Measurements from ENCODE around the gene CFAP46.

The CFAP46 gene

GRCh38 chr10:132879408-132880127, 62.8 kb downstream of the CFAP46 start:
- DNase-seq = no peak

DNA sequence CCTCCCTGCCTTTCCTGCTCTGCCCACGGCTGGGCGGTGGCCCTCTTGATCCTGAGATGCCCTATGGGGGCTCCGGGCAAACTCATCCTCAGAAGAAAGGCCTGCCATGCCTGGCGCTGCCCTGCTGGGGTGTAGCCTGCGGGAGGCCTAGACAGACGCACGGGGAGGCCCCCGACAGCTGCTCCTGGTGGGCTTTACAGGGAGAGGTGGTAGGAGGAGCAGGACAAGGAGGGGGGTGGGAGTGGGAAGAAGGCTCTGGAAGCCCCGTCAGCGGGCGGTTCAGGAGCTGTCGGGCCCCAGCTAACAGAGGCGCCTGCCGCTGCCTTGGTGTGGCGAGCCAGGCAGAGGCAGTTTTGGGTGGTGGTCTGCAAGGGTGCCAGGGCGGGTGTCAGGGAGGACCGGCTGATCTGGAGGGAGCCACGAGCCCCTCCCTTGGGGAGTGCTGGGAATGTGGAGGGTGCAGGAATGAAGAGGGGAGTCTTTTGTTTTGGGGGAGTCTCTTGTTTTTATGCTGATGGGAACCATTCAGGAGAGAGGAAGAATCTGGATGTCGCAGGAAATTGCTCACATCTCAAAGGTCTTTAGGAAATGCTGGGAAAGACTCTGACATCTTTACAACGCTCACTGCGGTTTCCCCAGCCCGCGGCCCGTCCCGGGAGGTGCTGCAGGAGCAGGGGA, 63.5 kb downstream of the CFAP46 start:
- DNase-seq = no peak

- DNase-seq = no peak
These were observed 64.2 kb downstream of the CFAP46 start for GRCh38 chr10:132878091-132878729.

DNA sequence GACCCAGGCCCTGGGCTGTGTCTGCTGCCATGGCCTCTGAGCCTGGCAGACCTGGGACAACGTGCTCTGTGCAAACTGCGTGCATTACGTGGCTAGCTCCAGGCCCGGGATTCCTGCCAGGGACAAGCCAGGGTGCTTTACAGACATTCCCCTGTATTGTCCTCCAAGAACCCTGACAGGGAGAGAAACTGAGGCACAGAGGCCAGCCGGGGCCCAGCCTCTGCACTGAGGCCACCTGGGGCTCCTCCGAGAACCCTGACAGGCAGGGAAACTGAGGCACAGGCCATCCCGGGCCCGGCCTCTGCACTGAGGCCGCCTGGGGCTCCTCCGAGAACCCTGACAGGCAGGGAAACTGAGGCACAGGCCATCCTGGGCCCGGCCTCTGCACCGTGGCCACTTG, 64.9 kb downstream of the CFAP46 start:
- no peak for DNase-seq

- no peak for DNase-seq
These were observed 65.4 kb downstream of the CFAP46 start for GRCh38 chr10:132876993-132877431.

DNA sequence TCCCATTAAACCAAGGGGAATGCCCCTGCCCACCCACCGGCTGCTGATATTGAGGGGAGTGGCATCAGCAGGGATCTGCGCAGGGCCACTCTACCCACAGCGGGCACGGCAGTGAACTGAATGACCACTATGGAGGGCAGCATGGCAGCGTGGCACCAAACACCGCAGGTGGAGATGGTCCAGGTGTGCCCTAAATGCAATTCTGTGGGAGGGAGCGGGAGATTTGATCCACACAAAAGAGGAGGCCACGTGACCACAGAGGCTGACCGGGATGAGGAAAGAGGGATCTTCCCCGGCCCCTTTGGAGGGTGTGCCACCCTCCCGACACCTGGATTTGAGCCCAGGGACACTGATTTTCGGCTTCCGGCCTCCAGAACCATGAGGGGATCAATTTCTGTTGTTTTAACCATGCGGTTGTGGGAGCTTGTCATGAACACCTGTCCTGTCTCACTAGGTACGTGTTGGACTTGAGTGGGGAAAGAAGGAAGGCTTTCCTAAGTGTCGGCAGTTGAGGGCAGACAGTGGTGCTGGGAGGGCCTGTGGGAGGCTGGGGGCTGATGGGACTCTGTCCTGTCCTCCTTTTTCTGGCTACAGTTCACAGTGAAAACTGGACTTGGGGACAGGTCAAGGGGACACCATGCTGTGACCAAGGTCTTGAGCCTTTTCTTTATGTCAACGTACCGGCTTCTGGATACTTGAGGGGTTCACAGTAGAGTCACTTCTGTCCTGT, 66.1 kb downstream of the CFAP46 start:
- DNase-seq = no peak

- DNase-seq = no peak
These were observed 66.9 kb downstream of the CFAP46 start for GRCh38 chr10:132875435-132875834.

DNA sequence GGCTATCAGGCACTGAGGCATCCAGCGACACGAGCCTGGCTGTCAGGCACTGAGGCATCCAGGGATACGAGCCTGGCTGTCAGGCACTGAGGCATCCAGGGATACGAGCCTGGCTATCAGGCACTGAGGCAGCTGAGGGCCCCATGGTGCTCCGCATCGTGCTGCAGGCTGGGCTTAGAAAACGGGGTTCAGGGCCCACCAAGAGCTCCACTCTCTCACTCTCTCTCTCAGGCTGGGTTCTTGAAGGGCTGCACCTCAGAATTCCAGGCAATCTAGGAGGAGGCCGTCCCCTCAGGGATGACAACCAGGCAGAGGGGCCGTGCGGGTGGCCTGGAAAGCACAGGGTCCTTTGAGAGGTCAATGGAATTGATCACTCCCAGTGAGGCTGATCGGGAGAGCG, 69.0 kb downstream of the CFAP46 start:
- DNase-seq = no peak

DNA sequence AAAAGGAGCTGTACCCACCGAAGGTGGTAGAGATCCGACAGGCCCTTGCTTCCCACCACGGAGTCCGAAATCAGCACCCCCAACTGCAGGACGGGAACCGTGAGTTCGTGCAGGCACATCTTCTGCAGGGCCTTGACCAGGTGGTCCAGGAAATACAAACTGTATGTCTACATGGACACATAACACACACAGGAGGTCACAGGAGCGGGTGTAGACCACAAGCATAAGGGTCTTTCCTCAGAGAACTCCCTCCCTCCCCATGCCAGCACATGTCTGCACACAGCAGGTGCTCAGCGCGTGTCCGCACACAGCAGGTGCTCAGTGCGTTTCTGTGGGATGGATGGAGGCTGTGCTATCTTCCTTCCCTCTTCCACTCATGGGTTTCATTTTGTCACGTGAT, 69.7 kb downstream of the CFAP46 start:
- no peak for DNase-seq

DNA sequence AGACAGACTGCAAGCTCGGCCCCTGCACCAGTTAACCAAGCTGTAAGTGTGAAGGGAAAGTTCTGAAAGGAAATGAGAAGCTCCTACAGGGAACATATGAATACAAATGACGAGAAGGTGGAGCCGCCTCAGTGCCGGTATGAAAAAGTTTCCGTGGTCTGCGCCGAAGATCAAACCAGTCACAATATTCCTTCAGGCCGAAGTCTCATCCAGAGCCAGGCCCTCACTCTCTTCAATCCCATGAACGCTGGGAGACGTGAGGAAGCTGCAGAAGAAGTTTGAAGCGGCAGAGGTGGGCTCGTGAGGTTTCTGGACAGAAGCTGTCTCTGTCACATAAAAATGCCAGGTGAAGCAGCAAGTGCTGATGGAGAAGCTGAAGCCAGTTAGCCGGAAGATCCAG, 71.9 kb downstream of the CFAP46 start:
- DNase-seq = no peak

DNA sequence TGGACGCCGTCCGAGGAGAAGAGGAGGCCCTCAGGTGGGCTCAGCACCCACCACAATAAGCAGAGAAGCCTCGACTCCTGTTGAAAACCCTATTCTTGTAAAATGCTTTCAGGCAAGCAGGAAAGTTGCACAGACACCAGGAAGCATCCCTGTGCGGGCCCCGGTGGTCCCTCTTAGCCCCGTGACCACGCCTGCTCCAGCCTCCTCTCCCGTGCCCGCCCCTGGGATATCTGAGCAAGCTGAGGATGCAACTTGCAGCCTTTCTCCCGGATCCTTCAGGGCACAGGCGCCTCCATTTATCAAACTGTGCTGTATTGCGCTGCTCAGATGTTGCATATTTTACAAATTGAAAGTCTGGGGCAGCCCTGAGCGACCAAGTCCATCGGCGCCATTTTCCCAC, 72.7 kb downstream of the CFAP46 start:
- no peak for DNase-seq

- no peak for DNase-seq
These were observed 73.4 kb downstream of the CFAP46 start for GRCh38 chr10:132868995-132869394.

GRCh38 chr10:132867801-132868644, 74.3 kb downstream of the CFAP46 start:
- DNase-seq = no peak

DNA sequence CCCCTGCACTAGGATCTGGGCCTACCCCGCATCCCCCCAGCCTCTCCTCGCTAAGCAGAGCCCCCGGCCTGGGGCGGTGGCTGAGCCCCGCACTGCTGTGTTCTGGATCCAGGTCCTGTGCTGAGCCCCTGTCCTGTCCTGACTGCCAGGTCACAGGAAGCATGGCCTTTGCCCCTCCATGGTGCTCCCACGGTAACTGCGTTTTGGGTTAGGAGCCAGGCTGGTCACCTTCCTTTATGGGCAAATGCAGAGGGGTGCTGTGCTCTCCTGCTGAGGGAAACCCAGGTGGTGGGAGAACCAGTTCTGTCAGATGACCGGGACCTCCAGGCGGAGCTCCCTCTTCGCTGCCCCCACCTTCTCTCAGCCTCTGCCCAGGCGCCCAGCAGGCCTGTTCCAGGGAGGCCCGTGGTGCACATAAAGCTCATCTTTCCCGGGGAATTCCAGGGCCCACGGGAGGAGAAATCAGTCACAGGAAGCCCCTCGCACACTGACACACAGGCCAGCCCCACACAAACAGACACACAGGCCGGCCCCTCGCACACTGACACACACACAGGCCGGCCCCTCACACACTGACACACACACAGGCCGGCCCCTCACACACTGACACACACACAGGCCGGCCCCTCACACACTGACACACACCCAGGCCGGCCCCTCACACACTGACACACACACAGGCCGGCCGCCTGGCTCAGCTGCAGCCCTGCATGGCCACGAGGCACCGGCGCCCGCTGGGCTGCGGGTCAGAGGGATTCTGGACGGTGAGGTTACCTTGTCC, 75.6 kb downstream of the CFAP46 start:
- no peak for DNase-seq

DNA sequence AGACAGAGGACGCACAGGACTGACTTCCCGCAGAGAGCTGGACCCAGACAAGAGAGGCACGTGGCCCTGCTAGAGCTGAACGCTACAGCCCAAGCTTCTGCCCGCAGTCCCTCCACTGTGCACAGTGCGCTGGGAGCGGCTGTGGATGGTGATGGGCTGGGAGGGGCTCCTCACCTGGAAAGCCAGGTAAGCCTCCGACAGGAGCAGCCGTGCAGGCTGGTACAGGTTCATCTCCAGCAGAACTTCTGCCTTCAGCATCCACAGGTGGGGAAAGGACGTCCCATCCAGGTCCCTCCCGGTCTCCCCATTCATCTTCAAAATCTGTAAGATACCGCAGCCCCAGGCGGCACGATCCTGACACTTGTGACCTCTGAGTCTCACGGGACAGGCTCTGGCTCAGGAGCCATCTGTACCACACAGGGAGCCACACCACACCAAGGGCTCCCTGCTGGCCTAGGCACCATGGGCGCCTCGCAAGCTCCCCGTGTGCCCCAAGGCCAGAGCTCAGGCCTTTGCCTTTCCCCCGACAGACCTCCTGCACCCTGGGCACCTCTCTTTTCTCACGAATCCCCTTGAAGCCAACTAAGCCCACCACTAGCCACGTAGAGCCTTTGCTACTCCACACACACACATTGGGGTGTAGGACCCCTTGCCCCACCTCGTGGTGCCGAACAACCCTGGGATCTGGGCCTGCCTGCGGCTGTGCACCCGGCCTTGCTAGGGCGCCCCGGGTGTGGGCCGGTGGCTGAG, 76.3 kb downstream of the CFAP46 start:
- DNase-seq = no peak

- no peak for DNase-seq
These were observed 77.2 kb downstream of the CFAP46 start for GRCh38 chr10:132865171-132865631.

- peak; percentile 44 for DNase-seq
These were observed 79.6 kb downstream of the CFAP46 start for GRCh38 chr10:132862485-132863420.

DNA sequence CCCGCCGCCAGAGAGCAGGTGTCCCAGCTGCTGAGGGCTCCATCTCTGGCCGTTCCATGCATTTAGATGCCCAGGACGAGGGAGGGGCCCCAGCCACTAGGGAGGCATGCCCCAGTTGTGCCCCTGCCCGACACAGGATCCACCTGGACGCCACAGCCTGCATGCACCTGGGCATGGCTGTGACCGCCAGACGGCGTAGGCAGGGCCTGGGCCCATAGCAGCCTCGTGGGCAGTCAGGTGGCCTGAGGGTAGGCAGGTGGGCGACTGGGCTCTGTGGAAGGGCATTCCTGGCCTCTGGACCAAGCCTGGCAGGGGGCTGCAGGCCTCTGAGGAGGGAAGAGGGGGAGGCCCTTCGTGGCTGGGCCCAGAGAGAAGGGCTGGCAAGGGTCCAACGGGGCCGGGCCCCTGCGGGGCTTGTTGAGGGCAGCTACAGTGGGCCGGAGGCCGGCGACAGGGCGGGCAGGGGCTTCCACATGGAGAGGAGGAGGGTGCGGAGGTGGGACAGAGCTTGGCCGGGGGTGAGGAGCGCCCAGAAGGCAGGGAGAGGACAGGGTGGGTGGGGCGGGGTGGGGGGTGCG, 80.4 kb downstream of the CFAP46 start:
- no peak for DNase-seq

DNA sequence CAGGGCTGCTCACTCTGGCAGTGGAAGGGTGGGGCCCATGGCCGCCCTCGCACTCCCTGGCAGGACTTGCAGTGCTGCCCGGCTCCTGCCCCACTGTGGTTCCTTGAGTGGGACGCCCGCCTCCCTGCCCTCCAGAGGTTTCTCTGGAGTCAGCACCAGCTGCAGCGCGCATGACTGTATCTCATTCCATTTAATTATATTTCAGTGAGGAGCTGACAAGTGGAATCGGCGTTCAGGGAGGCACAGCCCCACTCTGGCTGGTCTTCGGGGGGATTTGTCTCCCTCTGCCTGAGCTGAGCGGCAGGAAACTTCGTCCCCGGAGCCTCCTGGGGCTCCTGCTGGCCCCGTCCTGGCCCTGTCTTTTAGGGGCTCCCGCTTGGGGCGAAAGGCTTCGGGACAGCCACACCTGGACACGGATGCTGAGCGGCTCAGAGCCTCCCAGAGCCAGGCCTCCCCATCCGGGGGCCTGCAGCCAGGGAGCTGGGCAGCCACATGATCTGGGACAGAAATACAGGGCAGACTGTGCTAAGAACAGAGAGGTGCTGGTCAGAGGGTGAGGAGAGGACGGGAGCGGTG, 81.2 kb downstream of the CFAP46 start:
- no peak for DNase-seq
